RKO (cell line): ENCODE measurements around the gene SOX10.
"Not testable (repeated sequence)": the region's sequence is repeated elsewhere in the genome, so short reads cannot be mapped to it uniquely, and the experiment has no call there.

Experiments
- DNase-seq: peaks from one replicate; pipeline ENCODE4 v3.0.0-alpha.2; 2016; ENCODE audit warnings: low spot score

Gene SOX10

DNA sequence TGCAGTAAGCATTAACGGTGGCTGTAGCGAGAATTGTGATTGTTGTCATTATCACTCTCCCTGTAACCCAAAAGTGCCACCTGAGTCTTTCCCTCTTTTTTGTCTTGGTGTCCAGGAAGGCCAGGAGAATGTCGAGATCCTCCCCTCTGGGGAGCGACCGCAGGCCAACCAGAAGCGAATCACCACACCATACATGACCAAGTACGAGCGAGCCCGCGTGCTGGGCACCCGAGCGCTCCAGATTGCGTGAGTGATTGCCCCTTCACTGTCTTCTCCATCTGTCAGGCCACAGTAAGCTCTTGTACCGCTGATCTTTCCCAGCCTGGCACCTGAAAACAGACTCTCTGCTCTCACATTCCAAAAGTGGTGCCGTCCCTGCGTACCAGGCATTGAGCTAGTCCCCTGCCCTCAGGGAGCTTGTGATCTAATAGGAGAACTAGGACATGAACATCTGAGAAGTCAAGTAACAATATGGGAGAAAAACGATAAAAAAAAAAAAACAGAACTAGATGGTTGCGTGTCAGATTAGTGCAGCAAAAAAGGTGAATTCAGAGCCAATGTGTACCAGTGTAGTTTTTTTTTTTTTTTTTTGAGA lies 25.0 kb downstream of the SOX10 start:
- no peak for DNase-seq

DNA sequence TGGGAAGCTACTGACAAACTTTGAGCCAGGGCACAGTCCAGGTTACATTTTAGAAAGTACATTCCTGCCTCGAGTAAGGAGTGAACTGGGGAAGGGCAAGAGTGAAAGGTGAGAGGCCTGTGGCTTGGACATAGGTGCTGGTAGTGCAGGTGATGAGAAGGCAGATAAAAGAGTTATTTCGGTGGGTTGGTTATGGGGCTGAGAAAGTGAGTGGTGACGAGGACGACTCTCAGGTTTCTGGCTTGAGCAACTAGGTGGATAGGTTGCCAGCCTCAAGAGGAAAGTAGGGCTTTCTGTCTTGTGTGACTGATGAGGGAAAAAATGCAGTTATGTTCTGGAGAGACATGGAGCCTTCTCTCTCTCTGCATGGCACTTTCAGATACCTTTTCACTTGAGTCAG lies 27.1 kb downstream of the SOX10 start:
- DNase-seq: no peak

GRCh38 chr22:37955825-37956397 lies 28.4 kb downstream of the SOX10 start:
- DNase-seq: not testable (repeated sequence)

DNA sequence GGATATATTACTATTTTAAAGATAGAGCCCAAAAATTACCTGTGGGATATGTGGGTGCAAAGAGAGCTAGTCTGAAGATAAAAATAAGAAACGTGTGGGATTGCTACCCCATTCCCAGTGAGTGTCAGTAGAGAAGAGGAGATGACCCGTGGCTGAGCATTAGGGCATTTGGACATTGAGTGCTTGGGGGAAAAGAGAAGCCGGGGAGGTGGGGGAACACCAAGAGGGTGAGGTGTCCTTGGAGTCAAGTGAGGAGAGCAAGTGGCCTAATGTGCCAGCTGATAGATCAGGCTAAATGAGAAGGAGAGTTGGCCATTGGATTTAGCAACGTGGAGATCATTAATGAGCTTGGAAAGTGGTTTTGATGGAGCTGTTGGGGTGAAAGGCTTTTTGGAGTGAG lies 29.7 kb downstream of the SOX10 start:
- peak; percentile 40 for DNase-seq

DNA sequence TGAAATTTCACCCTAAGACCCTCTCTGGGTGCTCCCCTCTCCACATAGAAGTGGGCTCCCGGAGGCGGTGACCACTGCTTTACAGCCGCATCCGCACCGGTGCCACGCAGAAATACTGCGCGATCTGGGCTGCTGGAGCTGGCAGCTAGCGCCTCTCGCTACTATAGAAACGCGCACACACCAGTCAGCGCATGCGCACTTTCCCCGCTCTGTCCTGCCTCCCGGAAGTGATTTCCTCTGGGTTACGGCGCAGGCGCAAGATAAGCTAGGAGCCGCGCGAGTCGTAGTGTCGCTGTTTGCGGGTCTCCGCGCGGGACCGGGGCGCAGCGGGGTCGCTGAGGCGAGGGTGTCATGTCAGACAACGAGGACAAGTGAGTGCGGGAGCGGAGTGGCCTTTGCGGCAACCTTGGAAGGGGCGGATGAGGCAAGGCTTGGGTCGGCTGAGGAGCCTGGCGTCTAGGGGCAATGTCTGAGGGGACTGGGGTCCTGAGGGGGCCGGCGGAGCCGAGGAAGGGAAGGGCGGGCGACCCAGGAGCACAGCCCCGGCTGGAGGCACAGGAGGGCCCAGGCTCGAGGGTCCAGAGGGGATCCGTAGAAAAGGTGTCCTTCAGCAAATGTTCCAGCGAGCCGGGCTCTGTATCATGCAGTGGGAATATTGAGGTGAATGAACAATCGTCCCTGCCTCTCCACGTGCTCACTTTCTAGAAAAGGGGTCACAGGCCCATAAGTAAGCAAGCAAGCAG lies 30.7 kb downstream of the SOX10 start, which contains the start of the genes C22orf23 and POLR2F:
Gene C22orf23, minus strand, starts transcription at position 165 of the 743 bp plus-strand sequence. CDS start 452 bp downstream, outside the sequence.
Gene POLR2F, plus strand, starts transcription at position 263 of the 743 bp plus-strand sequence. Its CDS starts 89 bp downstream, at position 352.
- peak; percentile 96 for DNase-seq

- peak; percentile 30 for DNase-seq
These were observed 31.3 kb downstream of the SOX10 start for GRCh38 chr22:37953062-37953436.

- DNase-seq: not testable (repeated sequence)
These were observed 31.7 kb downstream of the SOX10 start for GRCh38 chr22:37952629-37953028.

DNA sequence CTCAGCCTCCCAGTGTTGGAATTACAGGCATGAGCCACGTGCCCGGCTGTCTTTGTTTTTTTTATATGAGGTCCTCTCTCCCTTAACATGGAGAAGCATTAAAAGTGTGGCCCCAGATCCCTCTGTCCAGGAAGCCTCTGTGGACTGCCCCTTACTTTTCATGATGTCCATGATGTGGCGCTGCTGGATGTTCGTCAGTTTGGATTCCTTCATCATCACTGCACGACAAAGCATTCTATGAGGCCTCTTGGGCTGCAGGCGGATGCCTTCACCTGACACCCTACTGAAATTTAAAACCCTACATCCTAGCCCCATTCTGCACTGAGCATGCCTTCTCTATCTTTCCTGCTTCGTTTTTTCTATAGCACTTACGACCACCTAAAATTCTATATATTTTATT lies 33.0 kb downstream of the SOX10 start:
- no peak for DNase-seq

DNA sequence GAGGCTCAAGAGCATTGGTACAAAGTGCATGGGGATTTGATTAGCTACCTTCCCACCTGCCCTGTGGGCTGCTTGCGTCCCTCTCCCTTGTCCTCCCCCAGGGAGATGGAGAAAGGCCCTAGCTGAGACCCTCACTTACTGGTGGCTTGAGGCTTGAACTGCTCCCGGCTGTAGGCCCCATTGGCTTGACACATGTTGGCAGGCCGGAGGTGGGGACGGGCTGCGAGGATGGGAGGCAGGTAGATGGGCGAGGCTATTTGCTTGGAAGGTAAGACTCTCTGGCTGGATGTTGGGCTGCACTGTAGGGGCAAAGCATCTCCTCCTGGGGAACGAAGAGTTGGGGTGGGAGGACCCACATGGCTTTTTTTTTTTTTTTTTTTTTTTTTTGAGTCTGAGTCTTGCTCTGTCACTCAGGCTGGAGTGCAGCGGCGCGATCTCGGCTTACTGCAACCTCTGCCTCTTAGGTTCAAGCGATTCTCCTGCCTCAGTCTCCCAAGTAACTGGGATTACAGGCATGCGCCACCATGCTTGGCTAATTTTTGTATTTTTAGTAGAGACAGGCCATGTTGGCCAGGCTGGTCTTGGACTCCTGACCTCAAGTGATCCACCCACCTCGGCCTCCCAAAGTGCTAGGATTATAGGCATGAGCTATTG lies 37.1 kb downstream of the SOX10 start:
- DNase-seq: not testable (repeated sequence)

DNA sequence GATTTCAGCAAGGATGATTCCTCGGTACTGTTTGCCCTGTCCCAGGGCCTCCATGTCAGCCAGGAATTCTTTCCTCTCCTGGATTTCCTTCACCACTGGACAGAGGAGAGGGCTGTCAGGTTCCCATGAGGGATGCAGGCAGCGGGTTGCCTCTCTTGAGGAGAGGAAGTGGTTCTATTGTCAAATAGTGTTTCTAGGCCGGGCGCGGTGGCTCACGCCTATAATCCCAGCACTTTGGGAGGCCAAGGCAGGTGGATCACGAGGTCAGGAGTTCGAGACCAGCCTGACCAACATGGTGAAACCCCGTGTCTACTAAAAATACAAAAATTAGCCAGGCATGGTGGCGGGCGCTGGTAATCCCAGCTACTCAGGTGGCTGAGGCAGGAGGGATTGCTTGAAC lies 39.9 kb downstream of the SOX10 start:
- not testable (repeated sequence) for DNase-seq

GRCh38 chr22:37943825-37944198 lies 40.5 kb downstream of the SOX10 start:
- no peak for DNase-seq

DNA sequence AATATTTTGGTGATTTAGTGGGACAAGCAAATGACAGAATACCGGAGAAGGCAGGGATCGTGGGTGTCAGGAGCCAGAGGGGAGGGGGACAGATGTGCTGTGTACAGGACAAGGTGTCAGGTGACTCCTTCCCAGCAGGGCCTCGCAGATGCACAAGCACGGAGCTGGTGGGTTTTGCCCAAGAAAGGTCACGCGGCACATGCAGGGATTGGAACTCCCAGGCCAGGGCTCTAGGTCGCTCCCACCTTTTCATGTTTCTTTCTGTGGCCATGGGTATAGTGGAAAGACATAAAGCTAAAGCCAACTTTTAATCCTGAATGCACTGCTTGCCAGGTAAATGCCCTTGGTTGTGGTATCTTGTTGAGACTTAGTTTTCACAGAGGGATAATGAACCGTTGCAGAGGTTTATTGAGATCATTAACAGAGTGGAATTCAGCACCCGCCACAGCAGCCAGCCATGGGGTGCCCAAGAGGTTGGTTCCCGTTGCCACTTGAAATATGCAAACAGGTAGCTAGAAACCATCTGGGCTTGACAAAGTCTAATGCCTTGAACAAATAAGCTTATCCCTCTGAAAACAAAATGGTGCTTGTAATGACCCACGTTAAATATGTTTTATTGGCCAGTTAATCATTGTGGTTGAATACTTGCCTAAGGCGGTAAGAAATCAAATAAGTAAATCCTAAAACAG lies 41.1 kb downstream of the SOX10 start:
- DNase-seq: no peak

DNA sequence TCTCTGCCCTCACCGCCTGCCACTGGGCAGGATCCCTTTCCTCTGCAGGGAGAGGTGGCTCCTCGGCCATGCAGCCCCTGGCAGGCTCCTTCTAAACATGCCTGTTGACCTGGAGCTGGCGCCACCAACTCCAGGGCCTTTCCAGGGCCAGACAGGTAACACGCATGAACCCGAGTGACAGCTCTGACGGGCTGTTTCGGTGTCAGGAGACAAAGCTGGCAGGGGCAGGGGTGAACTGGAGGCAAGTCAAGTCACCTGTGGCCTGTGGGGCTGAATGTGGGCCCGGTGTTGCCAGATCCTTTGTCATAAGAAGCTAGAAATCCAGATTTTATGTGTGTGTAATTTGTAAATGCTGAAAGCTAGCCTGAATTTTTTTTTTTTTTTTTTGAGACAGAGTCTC lies 42.2 kb downstream of the SOX10 start:
- no peak for DNase-seq

DNA sequence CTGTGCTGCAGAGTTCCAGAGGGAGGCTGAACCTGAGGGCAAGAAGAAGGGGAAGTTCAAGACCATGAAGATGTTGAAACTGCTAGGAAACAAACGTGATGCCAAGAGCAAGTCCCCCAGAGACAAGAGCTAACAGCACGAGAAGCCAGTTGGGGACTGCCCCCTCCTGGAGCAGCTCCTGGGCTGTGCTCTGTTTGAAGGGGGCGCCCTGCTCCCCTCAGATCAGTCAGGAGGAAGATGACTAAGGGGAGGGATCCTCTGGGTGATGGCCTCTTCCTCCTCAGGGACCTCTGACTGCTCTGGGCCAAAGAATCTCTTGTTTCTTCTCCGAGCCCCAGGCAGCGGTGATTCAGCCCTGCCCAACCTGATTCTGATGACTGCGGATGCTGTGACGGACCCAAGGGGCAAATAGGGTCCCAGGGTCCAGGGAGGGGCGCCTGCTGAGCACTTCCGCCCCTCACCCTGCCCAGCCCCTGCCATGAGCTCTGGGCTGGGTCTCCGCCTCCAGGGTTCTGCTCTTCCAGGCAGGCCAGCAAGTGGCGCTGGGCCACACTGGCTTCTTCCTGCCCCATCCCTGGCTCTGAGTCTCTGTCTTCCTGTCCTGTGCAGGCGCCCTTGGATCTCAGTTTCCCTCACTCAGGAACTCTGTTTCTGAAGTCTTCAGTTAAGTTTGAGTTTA lies 43.5 kb downstream of the SOX10 start:
- DNase-seq: no peak

GRCh38 chr22:37933711-37934376 lies 50.5 kb downstream of the SOX10 start:
- peak; percentile 94 for DNase-seq

GRCh38 chr22:37932821-37933578 lies 51.4 kb downstream of the SOX10 start:
- no peak for DNase-seq

- no peak for DNase-seq
These were observed 52.0 kb downstream of the SOX10 start for GRCh38 chr22:37932401-37932800.

GRCh38 chr22:37931893-37932389 lies 52.4 kb downstream of the SOX10 start:
- DNase-seq: no peak

DNA sequence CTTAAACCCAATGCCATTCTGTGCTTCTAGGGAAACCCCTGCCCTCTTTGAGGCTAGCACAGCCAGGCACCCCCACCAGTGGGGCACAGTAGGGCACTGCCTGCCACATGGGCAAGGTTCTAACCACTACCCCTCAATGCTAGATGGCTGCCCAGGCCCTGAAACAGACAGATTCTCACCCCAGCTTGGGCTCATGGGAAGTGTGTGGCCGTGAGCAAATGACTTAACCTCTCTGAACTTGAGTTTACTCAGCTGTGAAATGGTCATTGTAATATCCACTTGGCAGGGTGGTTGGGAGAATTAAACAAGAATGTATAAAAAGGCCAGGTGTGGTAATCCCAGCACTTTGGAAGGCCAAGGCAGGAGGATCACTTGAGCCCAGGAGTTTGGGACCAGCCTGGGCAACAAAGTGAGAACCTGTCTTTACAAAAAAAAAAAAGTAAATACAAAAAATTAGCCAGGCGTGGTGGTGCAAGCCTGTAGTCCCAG lies 53.4 kb downstream of the SOX10 start:
- DNase-seq: no peak
